Superior temporal gyrus (tissue), 1 donor: ENCODE results near the gene COL6A2.
"Not testable (repeated sequence)": the region's sequence is repeated elsewhere in the genome, so short reads cannot be mapped to it uniquely, and the experiment has no call there.

Experiments used
- DNase-seq: peaks from one replicate; pipeline ENCODE4 v3.0.0-alpha.2; 2016; ENCODE audit errors: extremely low spot score

COL6A2 gene

GRCh38 chr21:46060596-46061061 lies 37.3 kb upstream of the COL6A2 start:
- DNase-seq, result no peak

GRCh38 chr21:46061063-46061462 lies 36.8 kb upstream of the COL6A2 start:
- no peak for DNase-seq

- DNase-seq, result no peak
These were observed 36.4 kb upstream of the COL6A2 start for GRCh38 chr21:46061518-46061917.

- DNase-seq, result no peak
These were observed 36.0 kb upstream of the COL6A2 start for GRCh38 chr21:46061950-46062349.

GRCh38 chr21:46062471-46063211 lies 35.3 kb upstream of the COL6A2 start:
- no peak for DNase-seq

GRCh38 chr21:46063227-46063626 lies 34.7 kb upstream of the COL6A2 start:
- no peak for DNase-seq

GRCh38 chr21:46063734-46064680 lies 33.9 kb upstream of the COL6A2 start:
- no peak for DNase-seq

- no peak for DNase-seq
These were observed 33.1 kb upstream of the COL6A2 start for GRCh38 chr21:46064870-46065214.

- no peak for DNase-seq
These were observed 32.5 kb upstream of the COL6A2 start for GRCh38 chr21:46065215-46065913.

- no peak for DNase-seq
These were observed 31.9 kb upstream of the COL6A2 start for GRCh38 chr21:46065914-46066551.

- no peak for DNase-seq
These were observed 31.2 kb upstream of the COL6A2 start for GRCh38 chr21:46066591-46067331.

- DNase-seq, result no peak
These were observed 30.3 kb upstream of the COL6A2 start for GRCh38 chr21:46067505-46068201.

GRCh38 chr21:46068516-46069079 lies 29.3 kb upstream of the COL6A2 start:
- DNase-seq, result no peak

- DNase-seq, result no peak
These were observed 28.7 kb upstream of the COL6A2 start for GRCh38 chr21:46069166-46069565.

GRCh38 chr21:46069719-46070279 lies 28.1 kb upstream of the COL6A2 start:
- DNase-seq, result no peak

- no peak for DNase-seq
These were observed 26.8 kb upstream of the COL6A2 start for GRCh38 chr21:46071082-46071481.

- not testable (repeated sequence) for DNase-seq
These were observed 21.2 kb upstream of the COL6A2 start for GRCh38 chr21:46076724-46077123.

- no peak for DNase-seq
These were observed 20.2 kb upstream of the COL6A2 start for GRCh38 chr21:46077674-46078101.

- DNase-seq, result no peak
These were observed 19.5 kb upstream of the COL6A2 start for GRCh38 chr21:46078322-46078977.
